ENCODE measurements around the gene RPL7A.

The RPL7A gene

GRCh38 chr9:133394687-133395271, 46.8 kb downstream of the RPL7A start:
- Histone ChIP-seq H3K9me2 (replicated peaks; ENCODE audit: low read depth, low read length) (no peaks in the 10 kb centered on the region), H3K4me2 (ENCODE audit: low read depth, low read length, poor library complexity, severe bottlenecking) (no peak overlapping the region), H3K4me1 (ENCODE audit: insufficient read depth, low read length, poor library complexity, severe bottlenecking) (no peaks in the 10 kb centered on the region), H3K27me3 (ENCODE audit: insufficient read depth, low read length, poor library complexity, severe bottlenecking) (no peaks in the 10 kb centered on the region), H3K4me3 (ENCODE audit: low read length, poor library complexity, severe bottlenecking) (no peak overlapping the region), H2AFZ (ENCODE audit: low read length) (no peak overlapping the region), H3K9me3 (ENCODE audit: insufficient read depth, low read depth, low read length) (no peaks in the 10 kb centered on the region), H3K79me2 (ENCODE audit: insufficient read depth, low read length) (no peaks in the 10 kb centered on the region), H3K36me3 (ENCODE audit: insufficient read depth, low read length) (no peaks in the 10 kb centered on the region), H4K20me1 (ENCODE audit: insufficient read depth, low read length, poor library complexity, severe bottlenecking) (no peaks in the 10 kb centered on the region), H3F3A (ENCODE audit: low read depth) (no peaks in the 10 kb centered on the region), H3K9ac (ENCODE audit: low read depth, low read length, poor library complexity, severe bottlenecking) (no peak overlapping the region)
- TF ChIP-seq CTCF (conservative IDR thresholded peaks at IDR 0.05; ENCODE audit: low read length) (no peak), EZH2phosphoT487 (IDR thresholded peaks at IDR 0.05; ENCODE audit: borderline replicate concordance) (no peak)

- Histone ChIP-seq H3K27me3 (ENCODE audit: insufficient read depth, low read length, poor library complexity, severe bottlenecking) (no peaks in the 10 kb centered on the region), H3K4me2 (ENCODE audit: low read depth, low read length, poor library complexity, severe bottlenecking) (no peak overlapping the region), H3K4me3 (ENCODE audit: low read length, poor library complexity, severe bottlenecking) (no peak overlapping the region), H3K9me2 (replicated peaks; ENCODE audit: low read depth, low read length) (no peaks in the 10 kb centered on the region), H4K20me1 (ENCODE audit: insufficient read depth, low read length, poor library complexity, severe bottlenecking) (no peaks in the 10 kb centered on the region), H3K9me3 (ENCODE audit: insufficient read depth, low read depth, low read length) (no peaks in the 10 kb centered on the region), H3K79me2 (ENCODE audit: insufficient read depth, low read length) (no peaks in the 10 kb centered on the region), H3K36me3 (ENCODE audit: insufficient read depth, low read length) (no peaks in the 10 kb centered on the region), H2AFZ (ENCODE audit: low read length) (no peak overlapping the region), H3K4me1 (ENCODE audit: insufficient read depth, low read length, poor library complexity, severe bottlenecking) (no peaks in the 10 kb centered on the region), H3F3A (ENCODE audit: low read depth) (no peaks in the 10 kb centered on the region), H3K9ac (ENCODE audit: low read depth, low read length, poor library complexity, severe bottlenecking) (no peak overlapping the region)
- TF ChIP-seq EZH2phosphoT487 (IDR thresholded peaks at IDR 0.05; ENCODE audit: borderline replicate concordance) (no peak), CTCF (conservative IDR thresholded peaks at IDR 0.05; ENCODE audit: low read length) (peak; percentile 52)
Observed at GRCh38 chr9:133396952-133397351, 48.9 kb downstream of the RPL7A start.

- H3K36me3 ChIP-seq (ENCODE audit: insufficient read depth, low read length): no peaks in the 10 kb centered on the region
- no peaks in the 10 kb centered on the region for H3K9me2 ChIP-seq (replicated peaks; ENCODE audit: low read depth, low read length)
- H3F3A ChIP-seq (ENCODE audit: low read depth): no peaks in the 10 kb centered on the region
- no peak overlapping the region for H3K4me3 ChIP-seq (ENCODE audit: low read length, poor library complexity, severe bottlenecking)
- H3K9ac ChIP-seq (ENCODE audit: low read depth, low read length, poor library complexity, severe bottlenecking): no peak overlapping the region
- H3K4me2 ChIP-seq (ENCODE audit: low read depth, low read length, poor library complexity, severe bottlenecking): no peak overlapping the region
- H2AFZ ChIP-seq (ENCODE audit: low read length): no peak overlapping the region
- no peaks in the 10 kb centered on the region for H3K4me1 ChIP-seq (ENCODE audit: insufficient read depth, low read length, poor library complexity, severe bottlenecking)
- no peaks in the 10 kb centered on the region for H3K79me2 ChIP-seq (ENCODE audit: insufficient read depth, low read length)
- H3K9me3 ChIP-seq (ENCODE audit: insufficient read depth, low read depth, low read length): no peaks in the 10 kb centered on the region
- TF ChIP-seq EZH2phosphoT487 (IDR thresholded peaks at IDR 0.05; ENCODE audit: borderline replicate concordance): no peak
- no peaks in the 10 kb centered on the region for H4K20me1 ChIP-seq (ENCODE audit: insufficient read depth, low read length, poor library complexity, severe bottlenecking)
- no peaks in the 10 kb centered on the region for H3K27me3 ChIP-seq (ENCODE audit: insufficient read depth, low read length, poor library complexity, severe bottlenecking)
Observed at GRCh38 chr9:133397370-133397769, 49.4 kb downstream of the RPL7A start.

- Histone ChIP-seq H3K9me2 (replicated peaks; ENCODE audit: low read depth, low read length) (no peaks in the 10 kb centered on the region), H3K9me3 (ENCODE audit: insufficient read depth, low read depth, low read length) (no peaks in the 10 kb centered on the region), H3K79me2 (ENCODE audit: insufficient read depth, low read length) (no peaks in the 10 kb centered on the region), H3K4me3 (ENCODE audit: low read length, poor library complexity, severe bottlenecking) (no peak overlapping the region), H2AFZ (ENCODE audit: low read length) (no peak overlapping the region), H3K36me3 (ENCODE audit: insufficient read depth, low read length) (no peaks in the 10 kb centered on the region), H3K4me1 (ENCODE audit: insufficient read depth, low read length, poor library complexity, severe bottlenecking) (no peaks in the 10 kb centered on the region), H3F3A (ENCODE audit: low read depth) (no peaks in the 10 kb centered on the region), H3K27me3 (ENCODE audit: insufficient read depth, low read length, poor library complexity, severe bottlenecking) (no peaks in the 10 kb centered on the region), H3K9ac (ENCODE audit: low read depth, low read length, poor library complexity, severe bottlenecking) (no peak overlapping the region), H4K20me1 (ENCODE audit: insufficient read depth, low read length, poor library complexity, severe bottlenecking) (no peaks in the 10 kb centered on the region), H3K4me2 (ENCODE audit: low read depth, low read length, poor library complexity, severe bottlenecking) (no peak overlapping the region)
- no peak for TF ChIP-seq CTCF (conservative IDR thresholded peaks at IDR 0.05; ENCODE audit: low read length)
- no peak for TF ChIP-seq EZH2phosphoT487 (IDR thresholded peaks at IDR 0.05; ENCODE audit: borderline replicate concordance)
Observed at GRCh38 chr9:133397895-133398294, 49.9 kb downstream of the RPL7A start.
